HepG2 (cell line): ENCODE data around the gene GSPT1.

Experiments
- GTF2F1 ChIP-seq: fragments of 150-350 bp; IDR thresholded peaks from 2 replicates; pipeline ENCODE4 v1.6.1; 2014; ENCODE audit warnings: low read length
- MIER3 ChIP-seq: IDR thresholded peaks from 2 replicates; pipeline ENCODE4 v1.6.1; 2016; ENCODE audit warnings: missing compliant biosample characterization, borderline replicate concordance
- RFXAP ChIP-seq: sonication (generic); formaldehyde crosslinking; IDR thresholded peaks from 2 replicates; pipeline ENCODE4 v1.4.0; 2020; ENCODE audit warnings: missing genetic modification reagents, borderline replicate concordance
- TF ChIP-seq, protein P1 (sequence below): IDR thresholded peaks from 2 replicates; pipeline ENCODE4 v1.6.1; 2016; ENCODE audit warnings: low read depth, borderline replicate concordance

DNA sequence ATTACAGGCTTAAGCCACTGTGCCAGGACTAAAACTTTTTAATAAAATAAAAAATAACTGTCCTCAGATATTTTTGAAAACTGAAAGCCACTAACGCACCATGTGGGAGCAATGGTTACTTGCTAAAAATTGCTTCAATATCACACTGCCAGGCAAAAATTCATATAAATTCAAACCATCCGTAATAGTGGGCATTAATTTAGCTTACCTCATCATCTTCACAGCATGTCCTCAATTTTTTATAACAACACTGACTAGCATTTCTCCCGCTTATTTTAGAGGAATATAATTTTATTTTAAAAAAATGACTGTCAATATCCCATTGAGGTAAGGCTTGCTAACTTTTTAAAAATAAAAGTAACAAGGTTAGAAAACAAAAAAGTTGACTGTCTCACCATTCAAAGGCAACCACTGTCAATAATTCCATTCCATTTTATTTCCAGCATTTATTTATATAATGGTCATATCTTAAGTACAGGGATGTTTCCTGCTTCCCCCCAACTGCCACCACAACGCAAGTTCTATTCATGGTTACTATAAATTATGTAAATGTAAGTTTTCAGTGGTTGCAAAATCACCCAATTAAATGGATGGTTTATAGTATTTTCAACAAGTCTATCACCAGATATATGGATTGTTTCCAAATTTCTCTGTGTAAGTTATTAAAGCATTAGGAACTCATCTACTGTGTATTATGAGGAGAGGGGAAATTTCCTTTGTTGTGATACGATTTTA lies 25.4 kb downstream of the GSPT1 start:
- TF ChIP-seq RFXAP (CRISPR knock-in tag) (no peak), GTF2F1 (no peak), MIER3 (CRISPR knock-in tag) (no peak)
- TF ChIP-seq, protein P1, sequence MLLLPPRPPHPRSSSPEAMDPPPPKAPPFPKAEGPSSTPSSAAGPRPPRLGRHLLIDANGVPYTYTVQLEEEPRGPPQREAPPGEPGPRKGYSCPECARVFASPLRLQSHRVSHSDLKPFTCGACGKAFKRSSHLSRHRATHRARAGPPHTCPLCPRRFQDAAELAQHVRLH (CRISPR knock-in tag), result no peak
